Fibroblast of skin of right biceps (primary cell): ENCODE data around the gene NRP2.
A peak's percentile ranks its signal among the peaks of the same experiment; 100 is the strongest.

ENCODE experiments used
- DNase-seq: peaks from one replicate; pipeline ENCODE4 v3.0.0-alpha.2; 2013

Gene NRP2

GRCh38 chr2:205759257-205759656 lies 77.0 kb downstream of the NRP2 start:
- no peak for DNase-seq

DNA sequence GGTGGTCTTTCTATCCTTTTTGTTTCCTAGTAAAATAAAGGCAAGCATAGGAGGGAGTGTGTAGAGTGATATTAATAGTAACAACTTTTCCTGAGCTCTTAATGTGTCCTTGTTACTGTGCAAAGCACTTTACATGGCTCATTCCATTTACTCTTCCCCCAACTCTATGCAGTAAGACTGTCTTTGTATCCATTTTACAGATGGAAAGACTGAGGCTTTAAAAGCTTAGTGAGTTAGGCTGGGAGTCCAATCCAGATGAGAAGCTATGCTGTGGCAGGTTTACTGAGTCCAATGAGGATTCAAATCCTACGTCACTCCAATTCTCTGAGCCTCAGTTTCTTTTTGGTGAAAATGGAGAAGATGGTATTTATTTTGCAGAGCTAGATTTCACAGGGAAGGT lies 77.4 kb downstream of the NRP2 start:
- DNase-seq = no peak

- DNase-seq = no peak
Measured at GRCh38 chr2:205760157-205760556, 77.9 kb downstream of the NRP2 start.

GRCh38 chr2:205761421-205761820 lies 79.1 kb downstream of the NRP2 start:
- DNase-seq = no peak

- DNase-seq = no peak
Measured at GRCh38 chr2:205762881-205763280, 80.6 kb downstream of the NRP2 start.

DNA sequence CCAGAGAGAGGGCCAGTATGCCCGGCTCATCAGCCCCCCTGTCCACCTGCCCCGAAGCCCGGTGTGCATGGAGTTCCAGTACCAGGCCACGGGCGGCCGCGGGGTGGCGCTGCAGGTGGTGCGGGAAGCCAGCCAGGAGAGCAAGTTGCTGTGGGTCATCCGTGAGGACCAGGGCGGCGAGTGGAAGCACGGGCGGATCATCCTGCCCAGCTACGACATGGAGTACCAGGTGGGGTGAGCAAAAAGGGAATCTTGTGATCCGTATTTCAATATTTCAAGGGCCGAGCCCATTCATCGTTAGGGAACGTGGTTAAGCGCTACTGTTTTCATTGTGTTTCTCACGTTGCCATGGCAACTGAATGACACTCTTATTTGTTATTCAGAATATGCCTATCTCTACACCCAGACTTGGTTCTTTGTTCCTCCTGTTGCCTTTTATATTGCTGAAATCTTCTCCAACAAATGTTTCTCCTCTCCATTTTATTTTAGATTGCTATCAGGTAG lies 81.5 kb downstream of the NRP2 start:
- DNase-seq = peak; percentile 94

GRCh38 chr2:205764270-205764746 lies 82.0 kb downstream of the NRP2 start:
- DNase-seq = no peak

GRCh38 chr2:205765151-205765550 lies 82.8 kb downstream of the NRP2 start:
- DNase-seq = no peak

DNA sequence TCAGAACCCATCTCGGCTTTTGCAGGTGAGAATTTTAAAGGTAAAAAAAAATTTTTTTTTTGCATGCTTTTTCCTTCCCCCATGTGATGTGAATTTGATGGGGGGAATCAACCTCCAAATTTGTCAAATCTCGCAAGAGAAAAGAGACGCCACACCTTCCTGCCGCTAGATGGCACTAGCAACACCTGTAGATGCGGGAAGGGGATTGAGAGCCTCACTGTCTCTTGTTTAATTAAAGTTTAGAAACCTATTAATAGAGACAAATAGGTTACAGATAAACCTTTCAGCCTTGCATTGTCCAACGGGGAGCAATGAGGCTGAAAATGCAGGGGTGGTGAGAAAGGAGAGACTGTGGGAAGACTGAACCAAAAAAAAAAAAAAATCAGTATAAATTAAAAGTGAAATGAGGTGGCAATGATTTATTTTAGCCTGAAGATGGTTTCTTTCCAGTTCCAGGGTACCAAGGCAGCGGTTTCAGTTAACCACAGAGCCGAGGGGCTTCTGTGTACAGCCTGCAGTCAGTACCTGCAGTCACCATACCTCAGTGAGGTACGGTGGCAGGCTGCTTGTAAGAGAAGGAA lies 84.6 kb downstream of the NRP2 start:
- DNase-seq = peak; percentile 68

DNA sequence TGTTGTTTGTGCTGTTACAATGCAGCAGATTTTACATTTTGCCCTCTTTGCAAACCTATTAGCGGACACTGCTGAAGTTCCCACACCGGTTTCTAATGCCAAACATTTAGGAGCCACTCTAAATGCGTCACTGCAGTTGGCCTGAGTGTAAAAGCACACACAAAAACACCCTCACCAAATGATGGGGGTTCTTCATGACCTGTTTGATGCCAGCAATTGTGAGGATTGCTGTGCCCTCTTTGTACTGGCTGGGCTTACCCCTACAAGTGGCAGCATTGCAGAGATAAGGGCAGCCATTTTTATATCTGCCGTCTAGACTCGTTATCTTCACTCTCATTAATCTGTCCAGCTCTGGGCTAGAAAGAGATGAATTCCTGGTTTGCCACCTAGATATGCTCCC lies 85.3 kb downstream of the NRP2 start:
- DNase-seq = no peak

GRCh38 chr2:205768341-205768740 lies 86.0 kb downstream of the NRP2 start:
- DNase-seq = no peak

DNA sequence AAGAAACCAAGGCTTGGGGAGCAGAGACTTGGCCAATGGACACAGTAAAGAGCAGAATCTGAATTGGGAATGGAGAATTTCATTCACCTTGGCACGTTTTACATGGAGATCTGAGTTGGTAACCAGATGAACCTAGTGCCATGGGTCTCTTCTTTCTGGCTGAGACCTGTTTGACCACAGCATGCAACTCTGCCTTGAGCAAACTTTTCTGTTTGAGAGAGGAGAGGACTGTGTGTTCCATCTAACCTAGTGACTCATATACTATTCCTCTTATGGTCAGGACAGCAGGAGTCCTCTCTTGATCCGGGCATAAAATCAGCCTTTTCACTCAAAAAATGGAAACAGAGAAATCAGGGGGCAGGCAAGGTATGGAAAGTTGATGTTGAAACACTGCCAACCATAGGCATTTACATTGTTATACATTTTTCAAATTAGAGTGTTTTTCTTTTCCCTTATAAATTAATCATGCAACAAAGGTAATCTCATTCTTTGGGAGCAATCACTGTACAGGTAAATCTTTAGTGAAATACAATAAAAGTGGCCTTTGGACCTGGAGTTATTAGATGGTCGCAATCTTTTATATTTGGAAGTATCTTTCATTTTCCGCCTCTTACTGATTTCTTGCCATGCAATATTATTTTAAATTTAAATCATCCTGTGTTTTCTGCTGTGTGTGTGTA lies 86.7 kb downstream of the NRP2 start:
- DNase-seq = no peak

- DNase-seq = peak; percentile 94
Measured at GRCh38 chr2:205769495-205769850, 87.2 kb downstream of the NRP2 start.

DNA sequence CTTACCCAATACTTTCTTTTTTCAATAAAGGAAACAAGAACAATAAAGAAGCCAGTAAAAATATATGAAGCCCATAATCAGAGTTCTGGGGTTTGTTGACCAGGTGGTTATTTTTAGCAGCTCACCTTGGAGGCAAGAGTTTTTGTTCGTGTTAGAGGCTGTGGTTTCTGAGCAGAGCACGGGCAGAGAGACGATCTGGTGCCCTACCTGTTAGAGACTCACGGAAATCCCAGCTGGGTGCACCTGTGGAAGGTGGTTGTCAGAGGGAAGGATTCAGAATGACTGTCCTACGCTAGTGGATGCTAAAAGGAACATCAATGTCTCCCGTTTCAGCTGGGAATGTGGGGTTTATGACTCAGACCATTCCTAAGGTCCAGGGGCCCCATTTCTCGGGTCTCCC lies 87.6 kb downstream of the NRP2 start:
- no peak for DNase-seq

DNA sequence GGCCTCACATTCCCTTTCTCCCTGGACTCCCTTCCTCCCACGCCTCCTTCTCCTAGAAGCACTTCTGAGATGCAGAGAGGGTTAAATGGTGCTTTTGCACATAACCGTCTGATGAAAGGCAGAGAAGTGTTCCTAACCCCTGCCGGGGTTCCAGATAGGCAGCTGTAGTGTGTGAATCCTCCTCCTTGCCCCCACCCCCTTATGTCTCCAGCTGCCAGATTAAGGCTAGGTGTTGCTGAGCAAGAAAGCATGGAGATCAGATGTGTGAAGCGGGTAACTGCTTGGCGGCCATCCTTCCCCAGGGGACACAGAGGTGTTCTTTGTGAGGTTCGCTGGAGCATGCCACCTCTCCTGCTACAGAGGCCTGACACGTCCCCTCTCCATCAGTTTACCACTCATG lies 88.3 kb downstream of the NRP2 start:
- DNase-seq = no peak

DNA sequence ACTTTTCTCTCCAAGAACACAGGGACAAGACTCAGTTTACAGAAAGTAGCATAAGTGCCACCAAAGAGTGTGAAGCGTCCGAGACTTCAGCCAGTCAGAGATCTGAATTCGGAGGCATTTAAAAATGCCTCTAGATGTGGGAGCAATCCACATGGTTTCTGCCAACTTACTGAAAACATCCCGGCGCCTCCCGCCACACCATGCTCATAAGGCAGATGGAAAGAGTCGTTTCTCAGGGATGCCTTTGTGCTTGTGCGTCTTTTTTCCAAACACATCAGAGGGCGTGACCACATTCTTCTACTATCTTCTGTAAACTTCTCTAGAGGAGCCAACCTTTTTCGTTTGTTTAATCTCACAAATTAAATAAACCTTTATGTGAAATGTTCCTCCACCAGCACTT lies 88.7 kb downstream of the NRP2 start:
- no peak for DNase-seq

GRCh38 chr2:205771666-205772065 lies 89.4 kb downstream of the NRP2 start:
- no peak for DNase-seq

GRCh38 chr2:205772983-205773382 lies 90.7 kb downstream of the NRP2 start:
- no peak for DNase-seq

GRCh38 chr2:205773989-205774388 lies 91.7 kb downstream of the NRP2 start:
- no peak for DNase-seq

DNA sequence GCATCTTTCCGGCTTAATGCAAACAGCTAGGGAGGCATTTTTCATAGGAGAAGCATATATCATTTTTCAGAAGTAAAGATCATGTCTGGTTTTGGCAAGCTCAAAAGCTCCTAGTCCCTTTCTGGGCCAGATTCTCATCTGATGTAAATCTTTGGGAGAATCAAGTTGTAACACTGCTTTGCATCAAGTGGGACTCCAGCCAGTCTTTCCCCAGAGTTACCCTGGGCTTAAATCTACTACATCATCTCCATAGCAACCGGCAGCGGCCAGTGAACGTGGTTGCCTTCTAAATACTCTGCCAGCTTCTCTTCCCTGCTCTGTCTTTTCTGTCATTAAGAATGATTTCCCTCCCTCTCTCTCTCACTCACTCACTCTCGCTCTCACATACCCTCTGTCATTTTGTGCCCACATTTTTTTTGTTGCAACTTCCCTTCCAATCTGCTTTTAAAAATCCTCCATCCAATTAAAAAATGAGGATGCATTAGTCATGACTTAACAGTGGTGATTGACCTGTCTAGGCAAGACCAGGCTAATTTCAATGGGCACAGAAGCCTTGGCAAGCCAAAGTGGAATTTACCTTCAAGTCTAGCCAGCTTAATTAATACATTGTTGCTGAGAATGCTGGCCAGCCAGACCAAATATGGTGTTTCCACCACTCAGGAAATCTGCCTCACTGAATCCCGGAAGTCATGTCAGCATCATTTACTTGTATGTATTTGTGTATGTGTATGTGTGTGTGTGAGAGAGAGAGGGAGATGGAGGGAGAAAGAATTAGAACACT lies 93.0 kb downstream of the NRP2 start:
- peak; percentile 50 for DNase-seq

GRCh38 chr2:205776139-205776538 lies 93.8 kb downstream of the NRP2 start:
- DNase-seq = no peak

DNA sequence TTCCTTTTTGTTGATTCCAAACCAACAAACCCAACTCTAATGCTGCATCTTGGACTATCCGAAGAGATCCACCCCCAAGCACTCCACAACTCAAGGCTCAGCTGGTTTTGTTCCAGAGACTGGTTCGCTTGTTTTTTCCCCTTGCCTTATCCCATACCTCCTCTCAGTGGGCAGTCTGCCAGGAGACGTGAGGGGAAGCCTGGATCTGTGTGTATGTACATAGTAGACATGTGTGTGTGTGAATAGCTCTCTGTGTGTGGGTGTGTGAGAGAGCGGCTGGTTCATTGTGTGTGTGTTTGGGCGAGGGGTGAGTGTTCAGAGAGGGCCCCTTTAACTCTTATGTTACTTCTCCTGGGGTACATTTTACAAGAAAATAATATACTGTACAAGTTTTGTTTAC lies 94.4 kb downstream of the NRP2 start:
- no peak for DNase-seq

GRCh38 chr2:205778356-205778755 lies 96.1 kb downstream of the NRP2 start:
- DNase-seq = no peak

DNA sequence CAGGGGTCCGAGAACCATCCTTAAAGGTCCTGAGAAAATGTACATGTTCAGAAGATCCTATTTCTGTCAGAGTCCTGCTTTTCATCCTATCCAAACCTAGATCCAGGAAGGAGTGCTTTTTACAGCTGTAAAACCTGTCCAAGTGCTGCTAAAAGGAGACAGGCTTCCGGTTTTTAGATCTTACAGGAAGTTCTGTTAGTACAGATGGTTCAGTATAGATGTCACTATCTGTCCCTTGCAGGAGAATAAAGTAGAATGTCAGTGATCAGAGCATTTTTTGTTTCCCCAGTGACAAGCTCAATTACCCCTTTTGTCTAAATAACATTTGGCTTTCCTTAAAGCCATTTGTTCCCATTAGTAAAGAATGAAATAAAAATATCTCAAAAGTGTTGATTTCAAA lies 98.3 kb downstream of the NRP2 start:
- no peak for DNase-seq
